Liver (tissue), 9 donors: Measurements from ENCODE around the gene LRRC23. TPM values are rescaled to one million over a fixed set of nuclear protein-coding genes. Genes with fewer than 3 reads are reported as not detected.
"Not testable (repeated sequence)": the region's sequence is repeated elsewhere in the genome, so short reads cannot be mapped to it uniquely, and the experiment has no call there.

Experiments
- DNase-seq: peaks from one replicate; pipeline ENCODE4 v3.0.0-alpha.2; 2017; ENCODE audit warnings: low spot score
- H3K27ac ChIP-seq, 2 donors: one replicate each; pipeline ENCODE4 v1.7.0; 2013; ENCODE audit warnings: inconsistent platforms in 2 of 2, low read length in 2 of 2, control low read depth in 1 of 2, low read depth in 1 of 2, mild to moderate bottlenecking in 1 of 2
- H3K27me3 ChIP-seq, 4 donors: one replicate each; pipeline versions ENCODE4 v1.6.1 to v1.7.0; 2013; ENCODE audit warnings: low read length in 3 of 4, inconsistent platforms in 1 of 4, mild to moderate bottlenecking in 1 of 4, moderate library complexity in 1 of 4; ENCODE audit not compliant: control insufficient read depth in 4 of 4, insufficient read depth in 4 of 4
- H3K36me3 ChIP-seq, 4 donors: one replicate each; pipeline versions ENCODE4 v1.6.1 to v1.7.0; 2013; ENCODE audit warnings: low read length in 3 of 4, mild to moderate bottlenecking in 3 of 4, low read depth in 1 of 4, moderate library complexity in 1 of 4; ENCODE audit not compliant: control insufficient read depth in 4 of 4, insufficient read depth in 3 of 4
- H3K4me1 ChIP-seq, 4 donors: one replicate each; pipeline versions ENCODE4 v1.6.1 to v1.7.0; 2013; ENCODE audit warnings: low read length in 3 of 4, mild to moderate bottlenecking in 3 of 4, moderate library complexity in 1 of 4; ENCODE audit not compliant: control insufficient read depth in 4 of 4, insufficient read depth in 4 of 4
- H3K4me3 ChIP-seq, 3 donors: one replicate each; pipeline versions ENCODE4 v1.6.1 to v1.7.0; 2013; ENCODE audit warnings: low read length in 3 of 3, control low read depth in 1 of 3, low read depth in 1 of 3, mild to moderate bottlenecking in 1 of 3
- H3K9ac ChIP-seq, 2 donors: one replicate each; pipeline ENCODE4 v1.7.0; 2013; ENCODE audit warnings: low read length in 2 of 2, mild to moderate bottlenecking in 2 of 2, moderate library complexity in 2 of 2, control low read depth in 1 of 2, low read depth in 1 of 2
- H3K9me3 ChIP-seq, 4 donors: one replicate each; pipeline versions ENCODE4 v1.6.1 to v1.7.0; 2013; ENCODE audit warnings: low read length in 3 of 4; ENCODE audit not compliant: control insufficient read depth in 4 of 4
- FOXA1 ChIP-seq: IDR thresholded peaks from 2 replicates; pipeline ENCODE4 v1.6.1; 2016; ENCODE audit warnings: antibody characterized with exemption
- FOXA2 ChIP-seq: IDR thresholded peaks from 2 replicates; pipeline ENCODE4 v1.6.1; 2016; ENCODE audit warnings: antibody characterized with exemption
- GABPA ChIP-seq, 2 donors: IDR thresholded peaks in 1 of 2; conservative IDR thresholded peaks in 1 of 2; 2 replicates each; pipeline ENCODE4 v1.6.1; 2016; ENCODE audit warnings: antibody characterized with exemption in 2 of 2, mild to moderate bottlenecking in 1 of 2, moderate library complexity in 1 of 2
- HNF4A ChIP-seq, 2 donors: conservative IDR thresholded peaks; 2 replicates each; pipeline ENCODE4 v1.6.1; 2016; ENCODE audit warnings: antibody characterized with exemption in 2 of 2, mild to moderate bottlenecking in 2 of 2
- HNF4G ChIP-seq: IDR thresholded peaks from 2 replicates; pipeline ENCODE4 v1.6.1; 2016; ENCODE audit warnings: antibody characterized with exemption
- JUND ChIP-seq, 2 donors: IDR thresholded peaks; 2 replicates each; pipeline ENCODE4 v1.6.1; 2016; ENCODE audit warnings: antibody characterized with exemption in 2 of 2
- NR2F2 ChIP-seq: IDR thresholded peaks from 2 replicates; pipeline ENCODE4 v1.6.1; 2016; ENCODE audit warnings: antibody characterized with exemption
- RAD21 ChIP-seq, 2 donors: IDR thresholded peaks; 2 replicates each; pipeline ENCODE4 v1.6.1; 2016; ENCODE audit warnings: antibody characterized with exemption in 2 of 2, mild to moderate bottlenecking in 2 of 2
- RXRA ChIP-seq, 2 donors: IDR thresholded peaks; 2 replicates each; pipeline ENCODE4 v1.6.1; 2017 to 2018; ENCODE audit warnings: antibody characterized with exemption in 2 of 2, mild to moderate bottlenecking in 1 of 2
- SP1 ChIP-seq: IDR thresholded peaks from 2 replicates; pipeline ENCODE4 v1.6.1; 2018; ENCODE audit warnings: antibody characterized with exemption, mild to moderate bottlenecking
- TAF1 ChIP-seq: conservative IDR thresholded peaks from 2 replicates; pipeline ENCODE4 v1.6.1; 2016; ENCODE audit warnings: antibody characterized with exemption, mild to moderate bottlenecking
- YY1 ChIP-seq: IDR thresholded peaks from 2 replicates; pipeline ENCODE4 v1.6.1; 2016; ENCODE audit warnings: antibody characterized with exemption, mild to moderate bottlenecking
- WGBS: extraction: QIAGEN DNeasy Blood & Tissue Kit; methylation state at CpG from one replicate; pipeline ENCODE4 v1.1.7; 2013; 5-methylcytosine and 5-hydroxymethylcytosine counted together
- polyA plus RNA-seq, 2 donors: library from polyadenylated mRNA; stranded (reverse) in 1 of 2; unstranded in 1 of 2; fragments of 200-250 nt in 1 of 2; fragments of >200 nt in 1 of 2; fragmentation: Nextera tagmentation in 1 of 2; extraction: Ambion mirVana in 1 of 2; gene quantifications; one replicate each; pipeline versions ENCODE4 v1.2.1 to v1.2.3, GENCODE V29; 2013 to 2015
- total RNA-seq, 2 donors: library from RNA; depleted of rRNA; stranded (reverse); fragments of >200 nt; gene quantifications; one replicate each; pipeline ENCODE4 v1.2.3, GENCODE V29; 2014
- TF ChIP-seq, protein P1 (sequence below): fragments of 150-350 bp; IDR thresholded peaks from 2 replicates; pipeline ENCODE4 v1.5.1; 2017; ENCODE audit warnings: improper control_type of control experiment, low read depth, low read length; ENCODE audit not compliant: missing input control
- TF ChIP-seq, protein P2 (sequence below): IDR thresholded peaks from 2 replicates; pipeline ENCODE4 v1.6.1; 2016; ENCODE audit warnings: antibody characterized with exemption
- TF ChIP-seq, protein P3 (sequence below): IDR thresholded peaks from 2 replicates; pipeline ENCODE4 v1.6.1; 2016; ENCODE audit warnings: antibody characterized with exemption
- TF ChIP-seq, protein P4 (sequence below): IDR thresholded peaks from 2 replicates; pipeline ENCODE4 v1.6.1; 2016; ENCODE audit warnings: antibody characterized with exemption
- TF ChIP-seq, protein P5 (sequence below): IDR thresholded peaks from 2 replicates; pipeline ENCODE4 v1.6.1; 2016; ENCODE audit warnings: antibody characterized with exemption, mild to moderate bottlenecking
- donor health status: healthy.
- donor health status: healthy.
- donor health status: healthy.
- donor health status: healthy.
- donor health status: healthy.

The LRRC23 gene
- total and polyA plus RNA-seq, 4 donors: 0.92 to 3.6 (median 2.1) TPM

DNA sequence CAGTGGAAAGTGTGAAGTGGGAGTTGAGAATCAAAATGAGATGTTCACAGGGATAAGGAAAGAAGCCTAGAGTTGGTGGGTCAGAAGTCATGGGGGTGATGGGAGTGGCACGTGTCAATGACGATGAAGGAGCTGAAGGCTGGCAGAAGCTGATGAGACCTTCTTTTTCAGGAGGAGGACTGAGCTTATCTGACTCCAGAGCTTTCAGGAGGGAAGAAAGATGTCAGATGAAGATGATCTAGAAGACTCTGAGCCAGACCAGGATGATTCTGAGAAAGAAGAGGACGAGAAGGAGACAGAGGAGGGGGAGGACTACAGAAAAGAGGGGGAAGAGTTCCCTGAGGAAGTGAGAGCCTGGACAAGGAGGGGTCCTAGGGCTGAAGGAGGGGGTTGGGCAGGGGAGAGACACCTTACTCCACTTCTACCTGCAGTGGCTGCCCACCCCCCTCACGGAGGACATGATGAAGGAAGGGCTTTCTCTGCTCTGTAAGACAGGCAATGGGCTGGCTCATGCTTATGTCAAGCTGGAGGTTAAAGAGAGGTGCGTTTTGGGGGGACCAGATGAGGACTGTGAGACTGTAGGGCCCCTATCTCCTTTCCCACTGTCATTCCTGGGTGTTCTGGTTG lies 905 bp downstream of the LRRC23 start:
- Histone ChIP-seq H3K4me1 (peaks cover 1 to 11% (median 8%) of the 10 kb centered on the region in 4 donors), H3K27me3 (no peaks in the 10 kb centered on the region), H3K9me3 (no peaks in the 10 kb centered on the region), H3K9ac (no peak overlapping the region), H3K4me3 (no peak overlapping the region), H3K27ac (no peak overlapping the region), H3K36me3 (no peaks in the 10 kb centered on the region)
- TF ChIP-seq, protein P1, sequence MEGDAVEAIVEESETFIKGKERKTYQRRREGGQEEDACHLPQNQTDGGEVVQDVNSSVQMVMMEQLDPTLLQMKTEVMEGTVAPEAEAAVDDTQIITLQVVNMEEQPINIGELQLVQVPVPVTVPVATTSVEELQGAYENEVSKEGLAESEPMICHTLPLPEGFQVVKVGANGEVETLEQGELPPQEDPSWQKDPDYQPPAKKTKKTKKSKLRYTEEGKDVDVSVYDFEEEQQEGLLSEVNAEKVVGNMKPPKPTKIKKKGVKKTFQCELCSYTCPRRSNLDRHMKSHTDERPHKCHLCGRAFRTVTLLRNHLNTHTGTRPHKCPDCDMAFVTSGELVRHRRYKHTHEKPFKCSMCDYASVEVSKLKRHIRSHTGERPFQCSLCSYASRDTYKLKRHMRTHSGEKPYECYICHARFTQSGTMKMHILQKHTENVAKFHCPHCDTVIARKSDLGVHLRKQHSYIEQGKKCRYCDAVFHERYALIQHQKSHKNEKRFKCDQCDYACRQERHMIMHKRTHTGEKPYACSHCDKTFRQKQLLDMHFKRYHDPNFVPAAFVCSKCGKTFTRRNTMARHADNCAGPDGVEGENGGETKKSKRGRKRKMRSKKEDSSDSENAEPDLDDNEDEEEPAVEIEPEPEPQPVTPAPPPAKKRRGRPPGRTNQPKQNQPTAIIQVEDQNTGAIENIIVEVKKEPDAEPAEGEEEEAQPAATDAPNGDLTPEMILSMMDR: no peak
- 67% methylated on average over 5 of the region's 5 CpGs for WGBS
- no peak for DNase-seq

DNA sequence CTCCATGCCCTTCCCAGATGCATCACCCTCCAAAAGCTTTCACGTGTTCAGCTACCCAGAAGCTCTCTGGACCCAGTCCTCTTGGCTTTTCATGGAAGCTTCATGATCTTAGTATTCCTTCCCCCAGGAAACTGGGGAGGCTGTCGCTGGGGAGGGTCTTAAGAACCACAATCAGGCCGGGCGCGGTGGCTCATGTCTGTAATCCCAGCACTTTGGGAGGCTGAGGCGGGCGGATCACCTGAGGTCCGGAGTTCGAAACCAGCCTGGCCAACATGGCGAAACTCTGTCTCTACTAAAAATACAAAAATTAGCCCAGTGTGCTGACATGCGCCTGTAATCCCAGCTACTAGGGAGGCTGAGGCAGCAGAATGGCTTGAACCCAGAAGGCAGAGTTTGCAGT lies 3.5 kb downstream of the LRRC23 start:
- DNase-seq, H3K27ac ChIP-seq, H3K9me3 ChIP-seq, H3K36me3 ChIP-seq, H3K4me3 ChIP-seq, H3K9ac ChIP-seq, H3K27me3 ChIP-seq: not testable (repeated sequence)
- peaks cover 1 to 11% (median 8%) of the 10 kb centered on the region in 4 donors for H3K4me1 ChIP-seq
- WGBS: 96% methylated on average over 11 of the region's 11 CpGs

DNA sequence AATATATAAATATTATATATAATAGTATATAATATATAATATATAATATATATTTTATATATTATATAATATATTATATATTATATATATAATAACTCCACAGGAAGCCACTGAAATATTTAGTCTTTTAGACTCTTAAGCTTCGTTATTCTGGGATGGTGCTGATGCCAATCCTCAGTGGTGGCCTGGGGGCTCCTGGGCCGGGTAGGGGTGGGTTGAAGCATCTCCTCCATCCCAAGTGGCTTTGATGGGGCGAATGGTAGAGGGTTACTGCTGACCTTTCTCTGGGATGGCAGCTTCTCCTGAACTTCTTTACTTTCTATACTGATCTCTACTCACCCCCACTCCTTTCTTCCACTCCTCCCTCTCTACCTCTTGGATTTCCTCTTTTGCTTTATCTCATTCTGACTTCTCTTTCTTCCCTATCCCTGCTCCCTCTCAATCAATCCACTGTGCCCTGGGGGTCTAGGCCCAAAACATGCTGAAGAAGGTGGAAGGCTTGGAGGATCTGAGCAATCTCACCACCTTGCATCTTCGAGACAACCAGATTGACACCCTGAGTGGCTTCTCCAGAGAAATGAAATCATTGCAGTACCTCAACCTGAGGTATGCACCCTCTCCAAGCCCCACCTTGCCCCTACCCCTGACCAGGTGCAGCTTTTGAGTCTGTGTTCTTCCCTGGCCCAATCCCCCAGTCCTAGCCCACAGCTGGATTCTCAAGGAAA lies 5.0 kb downstream of the LRRC23 start:
- Histone ChIP-seq H3K9ac (no peak overlapping the region), H3K36me3 (no peaks in the 10 kb centered on the region), H3K4me1 (peaks cover 4 to 14% (median 6%) of the 10 kb centered on the region in 4 donors), H3K27ac (no peak overlapping the region), H3K9me3 (no peaks in the 10 kb centered on the region), H3K27me3 (no peaks in the 10 kb centered on the region), H3K4me3 (no peak overlapping the region)
- WGBS: 92% methylated on average over 4 of the region's 4 CpGs
- no peak for DNase-seq
- TF ChIP-seq TAF1 (no peak), JUND (IDR thresholded peaks at IDR 0.05) (no peak), GABPA (IDR thresholded peaks at IDR 0.05 in 1 of 2, conservative IDR thresholded peaks at IDR 0.05 in 1 of 2) (no peak), HNF4A (conservative IDR thresholded peaks at IDR 0.05) (no peak), FOXA2 (no peak), YY1 (no peak), RXRA (IDR thresholded peaks at IDR 0.05) (no peak), HNF4G (no peak), NR2F2 (no peak), FOXA1 (no peak), RAD21 (IDR thresholded peaks at IDR 0.05) (no peak), SP1 (no peak)
- TF ChIP-seq, protein P2, sequence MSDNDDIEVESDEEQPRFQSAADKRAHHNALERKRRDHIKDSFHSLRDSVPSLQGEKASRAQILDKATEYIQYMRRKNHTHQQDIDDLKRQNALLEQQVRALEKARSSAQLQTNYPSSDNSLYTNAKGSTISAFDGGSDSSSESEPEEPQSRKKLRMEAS: no peak
- TF ChIP-seq, protein P3, sequence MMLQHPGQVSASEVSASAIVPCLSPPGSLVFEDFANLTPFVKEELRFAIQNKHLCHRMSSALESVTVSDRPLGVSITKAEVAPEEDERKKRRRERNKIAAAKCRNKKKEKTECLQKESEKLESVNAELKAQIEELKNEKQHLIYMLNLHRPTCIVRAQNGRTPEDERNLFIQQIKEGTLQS: no peak
- TF ChIP-seq, protein P4, sequence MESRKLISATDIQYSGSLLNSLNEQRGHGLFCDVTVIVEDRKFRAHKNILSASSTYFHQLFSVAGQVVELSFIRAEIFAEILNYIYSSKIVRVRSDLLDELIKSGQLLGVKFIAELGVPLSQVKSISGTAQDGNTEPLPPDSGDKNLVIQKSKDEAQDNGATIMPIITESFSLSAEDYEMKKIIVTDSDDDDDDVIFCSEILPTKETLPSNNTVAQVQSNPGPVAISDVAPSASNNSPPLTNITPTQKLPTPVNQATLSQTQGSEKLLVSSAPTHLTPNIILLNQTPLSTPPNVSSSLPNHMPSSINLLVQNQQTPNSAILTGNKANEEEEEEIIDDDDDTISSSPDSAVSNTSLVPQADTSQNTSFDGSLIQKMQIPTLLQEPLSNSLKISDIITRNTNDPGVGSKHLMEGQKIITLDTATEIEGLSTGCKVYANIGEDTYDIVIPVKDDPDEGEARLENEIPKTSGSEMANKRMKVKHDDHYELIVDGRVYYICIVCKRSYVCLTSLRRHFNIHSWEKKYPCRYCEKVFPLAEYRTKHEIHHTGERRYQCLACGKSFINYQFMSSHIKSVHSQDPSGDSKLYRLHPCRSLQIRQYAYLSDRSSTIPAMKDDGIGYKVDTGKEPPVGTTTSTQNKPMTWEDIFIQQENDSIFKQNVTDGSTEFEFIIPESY: no peak
- TF ChIP-seq, protein P1: no peak
- TF ChIP-seq, protein P5, sequence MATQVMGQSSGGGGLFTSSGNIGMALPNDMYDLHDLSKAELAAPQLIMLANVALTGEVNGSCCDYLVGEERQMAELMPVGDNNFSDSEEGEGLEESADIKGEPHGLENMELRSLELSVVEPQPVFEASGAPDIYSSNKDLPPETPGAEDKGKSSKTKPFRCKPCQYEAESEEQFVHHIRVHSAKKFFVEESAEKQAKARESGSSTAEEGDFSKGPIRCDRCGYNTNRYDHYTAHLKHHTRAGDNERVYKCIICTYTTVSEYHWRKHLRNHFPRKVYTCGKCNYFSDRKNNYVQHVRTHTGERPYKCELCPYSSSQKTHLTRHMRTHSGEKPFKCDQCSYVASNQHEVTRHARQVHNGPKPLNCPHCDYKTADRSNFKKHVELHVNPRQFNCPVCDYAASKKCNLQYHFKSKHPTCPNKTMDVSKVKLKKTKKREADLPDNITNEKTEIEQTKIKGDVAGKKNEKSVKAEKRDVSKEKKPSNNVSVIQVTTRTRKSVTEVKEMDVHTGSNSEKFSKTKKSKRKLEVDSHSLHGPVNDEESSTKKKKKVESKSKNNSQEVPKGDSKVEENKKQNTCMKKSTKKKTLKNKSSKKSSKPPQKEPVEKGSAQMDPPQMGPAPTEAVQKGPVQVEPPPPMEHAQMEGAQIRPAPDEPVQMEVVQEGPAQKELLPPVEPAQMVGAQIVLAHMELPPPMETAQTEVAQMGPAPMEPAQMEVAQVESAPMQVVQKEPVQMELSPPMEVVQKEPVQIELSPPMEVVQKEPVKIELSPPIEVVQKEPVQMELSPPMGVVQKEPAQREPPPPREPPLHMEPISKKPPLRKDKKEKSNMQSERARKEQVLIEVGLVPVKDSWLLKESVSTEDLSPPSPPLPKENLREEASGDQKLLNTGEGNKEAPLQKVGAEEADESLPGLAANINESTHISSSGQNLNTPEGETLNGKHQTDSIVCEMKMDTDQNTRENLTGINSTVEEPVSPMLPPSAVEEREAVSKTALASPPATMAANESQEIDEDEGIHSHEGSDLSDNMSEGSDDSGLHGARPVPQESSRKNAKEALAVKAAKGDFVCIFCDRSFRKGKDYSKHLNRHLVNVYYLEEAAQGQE: no peak
